ENCODE data around the gene AEBP1.

- TF ChIP-seq CTCF (IDR thresholded peaks at IDR 0.05) (no peak), POLR2A (IDR thresholded peaks at IDR 0.05) (no peak)
These were observed 36.2 kb downstream of the AEBP1 start for GRCh38 chr7:44140341-44140740.
